Suppressor macrophage treated with lipopolysaccharide for 1 hour (primary cell): ENCODE results near the gene CRISP2.

Experiments used
- DNase-seq, 3 donors: peaks; one replicate each; pipeline ENCODE4 v3.0.0-alpha.2; 2020 to 2022

CRISP2 gene

DNA sequence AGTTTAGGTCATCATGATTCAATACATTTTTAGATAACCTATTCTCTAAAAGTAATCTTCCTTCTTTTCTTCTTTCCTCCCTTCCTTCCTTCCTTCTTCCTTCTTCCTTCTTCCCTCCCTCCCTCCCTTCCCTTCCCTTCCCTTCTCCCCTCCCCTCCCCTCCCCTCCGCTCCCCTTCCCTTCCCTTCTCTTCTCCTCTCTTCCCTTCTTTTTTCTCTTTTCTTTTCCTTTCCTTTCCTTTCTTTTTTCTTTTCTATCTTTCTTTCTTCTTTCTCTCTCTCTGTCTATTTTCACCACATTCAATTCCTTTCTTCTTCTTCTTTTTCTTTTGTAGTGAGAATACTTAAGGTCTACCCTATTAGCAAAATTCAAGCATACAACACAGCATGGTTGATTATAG is 59.4 kb downstream of the CRISP2 start:
- DNase-seq: no peak

DNA sequence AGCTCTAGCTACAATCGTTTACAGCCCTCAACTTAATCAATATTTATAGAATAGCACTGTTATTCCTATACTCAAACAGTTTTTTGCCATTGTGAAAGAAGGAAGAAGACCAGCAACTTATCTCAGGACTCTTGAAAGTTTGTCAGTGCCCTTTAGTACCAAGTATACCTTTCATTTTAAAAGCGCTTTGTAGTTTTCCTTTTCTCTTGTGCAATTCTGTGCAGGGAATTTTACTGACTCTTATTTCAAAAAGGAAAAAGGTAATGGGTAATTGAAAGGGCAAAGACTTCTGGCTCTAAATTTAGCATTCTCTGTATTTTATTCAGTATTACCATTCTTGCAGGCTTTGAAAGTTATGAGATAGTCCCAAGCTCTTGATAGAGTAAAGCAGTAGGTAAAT is 59.9 kb downstream of the CRISP2 start:
- no peak for DNase-seq

DNA sequence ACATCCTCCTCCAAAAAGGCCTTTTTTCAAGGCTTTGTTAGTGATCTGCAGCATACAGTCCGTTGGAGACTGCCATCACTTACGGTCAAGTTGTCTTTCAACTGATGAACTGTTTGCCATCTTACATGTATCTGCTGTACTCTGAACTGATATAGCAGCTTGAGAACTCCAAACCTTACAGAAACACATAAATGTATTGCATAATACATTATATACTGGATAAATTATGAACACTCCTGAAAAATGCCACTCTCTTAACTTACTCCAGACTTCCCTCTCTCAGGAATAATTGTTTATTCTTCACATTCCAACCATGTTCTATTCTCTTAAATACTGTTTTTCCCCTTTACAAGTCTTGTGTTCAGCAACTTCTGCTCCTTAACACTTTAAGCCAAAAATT is 62.1 kb downstream of the CRISP2 start:
- DNase-seq: no peak

DNA sequence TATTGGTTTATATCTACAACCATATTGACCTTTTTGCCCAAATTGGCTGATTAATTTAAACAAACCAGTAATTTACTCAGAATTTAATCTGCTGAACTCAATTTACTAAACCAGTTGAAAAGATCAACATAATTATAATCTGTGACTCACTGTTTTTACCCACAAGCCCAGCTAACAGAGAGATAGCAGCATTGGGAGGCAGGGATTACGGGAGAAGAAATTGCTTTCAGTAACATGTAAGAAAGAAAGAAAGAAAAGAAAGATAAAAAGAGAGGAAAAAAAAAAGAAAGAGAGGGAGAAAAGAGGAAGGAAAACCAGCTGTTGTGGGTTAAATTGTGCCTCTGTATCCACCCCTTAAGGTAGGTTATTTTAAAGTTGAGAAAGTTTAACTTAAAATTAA is 63.4 kb downstream of the CRISP2 start:
- no peak for DNase-seq

DNA sequence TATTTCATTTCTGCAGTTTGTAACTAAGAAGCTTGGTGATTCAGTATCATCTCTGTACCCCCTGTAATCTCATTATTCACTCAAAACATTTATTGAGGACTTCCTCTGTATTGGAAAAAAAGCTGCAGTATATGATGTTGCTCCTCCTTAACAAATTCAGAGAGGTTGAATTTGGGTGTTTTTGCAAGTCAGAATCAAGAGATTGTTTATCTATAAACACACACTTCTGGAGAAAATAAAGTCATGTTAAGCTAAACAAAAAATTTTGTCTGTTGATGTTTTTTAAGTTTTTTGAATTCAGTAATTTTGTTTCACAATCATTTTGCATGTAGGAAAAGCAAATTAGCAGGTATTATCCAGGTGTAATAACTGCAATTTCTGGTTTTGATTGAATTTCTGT is 65.3 kb downstream of the CRISP2 start:
- DNase-seq: no peak

DNA sequence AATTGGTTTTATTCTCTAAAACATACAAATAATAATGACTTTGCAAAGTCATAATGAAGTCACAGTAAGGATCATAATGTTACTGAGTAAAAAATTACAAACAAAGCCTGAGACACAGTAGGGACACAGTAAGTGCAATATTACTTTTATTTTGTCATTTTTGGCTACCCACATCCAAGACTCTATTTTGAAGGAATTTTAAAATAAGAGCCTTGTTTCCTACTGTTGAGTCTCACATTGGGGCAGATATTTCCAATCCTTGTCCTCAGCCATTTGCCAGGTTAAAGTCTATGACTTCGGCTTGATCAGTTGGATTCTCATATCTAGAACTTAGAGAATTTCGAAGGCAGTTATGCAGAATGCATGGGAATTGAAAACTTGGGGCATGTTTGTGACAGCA is 65.9 kb downstream of the CRISP2 start:
- no peak for DNase-seq

DNA sequence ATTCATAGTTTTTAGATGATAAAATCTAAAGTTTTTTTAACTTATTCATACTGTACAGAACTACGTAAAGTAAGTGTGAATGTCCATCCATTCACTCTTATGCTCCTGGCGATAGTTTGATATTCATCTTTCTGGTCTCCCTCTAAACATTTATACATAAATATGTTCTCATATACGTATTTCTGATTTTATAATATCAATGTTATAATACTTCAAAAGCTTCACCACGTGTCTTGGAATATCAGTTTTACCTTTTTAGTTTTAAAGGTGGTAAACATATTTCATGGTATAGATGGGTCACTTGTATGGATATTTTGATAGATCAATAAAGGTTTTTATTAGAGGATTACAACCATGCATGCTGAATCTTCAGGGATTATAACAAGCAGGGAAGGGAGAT is 66.4 kb downstream of the CRISP2 start:
- DNase-seq: no peak

DNA sequence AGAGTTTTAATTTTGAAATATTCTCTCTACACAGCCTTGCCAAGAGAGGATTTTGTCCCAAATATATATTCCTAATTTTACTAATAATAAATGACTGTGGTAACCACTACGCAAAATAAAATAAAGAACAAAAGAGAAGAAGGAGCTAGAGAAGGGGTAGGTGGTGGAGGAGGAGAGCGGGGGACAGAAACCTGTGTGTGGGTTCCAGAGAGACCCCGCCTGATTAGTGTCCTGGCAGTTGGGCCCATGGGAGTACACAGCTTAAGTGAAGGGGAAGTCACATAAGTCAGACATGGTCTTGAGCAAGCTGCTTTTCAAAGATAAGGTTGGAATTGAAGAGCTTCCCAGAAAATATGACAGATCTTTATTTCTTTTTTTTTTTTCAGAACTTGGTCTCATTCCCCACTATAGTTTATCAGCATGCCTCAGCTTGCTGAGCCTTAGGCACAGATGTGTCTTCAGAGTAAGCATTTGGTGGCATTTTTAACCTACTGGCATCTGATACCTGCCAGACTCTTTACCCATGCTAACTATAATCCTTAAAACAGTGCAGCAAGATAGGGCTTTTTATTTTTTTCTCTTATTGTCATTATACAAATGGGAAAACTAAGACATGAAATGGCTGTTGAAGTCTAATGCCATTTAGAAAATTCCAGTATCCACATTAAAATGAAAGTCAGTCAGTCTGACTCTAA is 67.1 kb downstream of the CRISP2 start:
- DNase-seq: no peak

DNA sequence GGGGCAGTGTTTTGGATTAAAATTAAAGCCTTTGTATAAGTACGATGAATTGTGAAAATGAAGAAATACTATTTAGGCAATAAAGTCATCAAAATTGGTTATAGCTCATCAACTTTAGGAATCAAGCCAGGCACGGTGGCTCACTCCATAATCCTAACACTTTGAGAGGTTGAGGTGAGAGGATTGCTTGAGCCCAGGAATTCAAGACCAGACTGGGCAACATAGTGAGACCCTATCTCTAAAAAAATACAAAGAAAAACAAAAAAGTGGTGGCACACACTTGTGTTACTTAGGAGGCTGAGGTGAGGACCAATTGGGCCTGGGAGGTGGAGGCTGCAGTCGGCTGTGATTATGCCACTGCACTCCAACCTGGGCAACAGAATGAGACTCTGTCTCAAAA is 68.2 kb downstream of the CRISP2 start:
- no peak for DNase-seq
